Thoracic aorta (tissue), 2 donors: ENCODE measurements around the gene ZBTB7C. TPM values are rescaled to one million over a fixed set of nuclear protein-coding genes. Genes with fewer than 3 reads are reported as not detected.

Experiments
- ATAC-seq: fragments of 150-250 bp; one replicate; pipeline ENCODE4 v1.8.0; 2017; ENCODE audit warnings: low read depth; ENCODE audit not compliant: insufficient number of reproducible peaks, low FRiP score
- DNase-seq: peaks from one replicate; pipeline ENCODE4 v3.0.0-alpha.2; 2020; ENCODE audit warnings: low spot score
- H3K27ac ChIP-seq, 2 donors: fragments of 200-600 bp; sonication (generic); 1 replicate in 1 of 2; 2 replicates in 1 of 2; pipeline ENCODE4 v1.5.1; 2016; ENCODE audit warnings: mild to moderate bottlenecking in 2 of 2, moderate library complexity in 2 of 2
- H3K27me3 ChIP-seq: fragments of 200-600 bp; sonication (generic); replicated peaks from 2 replicates; pipeline ENCODE4 v1.6.0; 2016; ENCODE audit warnings: mild to moderate bottlenecking; ENCODE audit not compliant: insufficient read depth
- H3K36me3 ChIP-seq: fragments of 200-600 bp; sonication (generic); one replicate; pipeline ENCODE4 v1.5.1; 2016
- H3K4me1 ChIP-seq, 2 donors: fragments of 200-600 bp; sonication (generic); 1 replicate in 1 of 2; 2 replicates in 1 of 2; pipeline versions ENCODE4 v1.5.1 to v1.6.0; 2016; ENCODE audit warnings: low read depth in 2 of 2, mild to moderate bottlenecking in 1 of 2; ENCODE audit not compliant: control insufficient read depth in 1 of 2
- H3K4me3 ChIP-seq: fragments of 200-600 bp; sonication (generic); 2 replicates; pipeline ENCODE4 v1.5.1; 2016; ENCODE audit warnings: mild to moderate bottlenecking
- H3K9me3 ChIP-seq: fragments of 200-600 bp; sonication (generic); 2 replicates; pipeline ENCODE4 v1.5.1; 2016
- total RNA-seq, 2 donors: library from RNA; depleted of rRNA; stranded (reverse); fragments of >200 nt; gene quantifications; one replicate each; pipeline versions ENCODE4 v1.1.0 to v1.2.3, GENCODE V29; 2016
- TF ChIP-seq, protein P1 (sequence below): fragments of 200-600 bp; sonication (generic); IDR thresholded peaks from one replicate; pipeline ENCODE4 v1.5.1; 2019; ENCODE audit warnings: antibody characterized with exemption

ZBTB7C gene
- total RNA-seq, 2 donors from 2014 or later = 9.6 to 10.9 TPM

DNA sequence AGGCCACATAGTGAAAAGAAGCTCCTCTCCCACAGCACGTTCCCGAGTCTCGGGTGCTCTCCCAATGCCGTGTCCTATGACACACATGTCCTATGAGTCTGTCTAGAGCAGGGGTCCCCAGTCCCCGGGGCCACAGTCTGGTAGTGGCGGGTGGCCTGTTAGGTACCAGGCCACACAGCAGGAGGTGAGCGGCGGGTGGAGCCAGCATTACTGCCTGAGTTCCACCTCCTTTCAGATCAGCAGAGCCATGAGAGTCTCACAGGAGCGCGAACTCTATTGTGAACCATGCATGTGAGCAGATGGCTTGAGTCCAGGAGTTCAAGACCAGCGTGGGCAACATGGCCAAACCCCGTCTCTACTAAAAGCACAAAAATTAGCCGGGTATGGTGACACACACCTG lies 112.6 kb downstream of the ZBTB7C start:
- H3K36me3 ChIP-seq = no peaks in the 10 kb centered on the region
- H3K27ac ChIP-seq = no peak overlapping the region
- TF ChIP-seq, protein P1, sequence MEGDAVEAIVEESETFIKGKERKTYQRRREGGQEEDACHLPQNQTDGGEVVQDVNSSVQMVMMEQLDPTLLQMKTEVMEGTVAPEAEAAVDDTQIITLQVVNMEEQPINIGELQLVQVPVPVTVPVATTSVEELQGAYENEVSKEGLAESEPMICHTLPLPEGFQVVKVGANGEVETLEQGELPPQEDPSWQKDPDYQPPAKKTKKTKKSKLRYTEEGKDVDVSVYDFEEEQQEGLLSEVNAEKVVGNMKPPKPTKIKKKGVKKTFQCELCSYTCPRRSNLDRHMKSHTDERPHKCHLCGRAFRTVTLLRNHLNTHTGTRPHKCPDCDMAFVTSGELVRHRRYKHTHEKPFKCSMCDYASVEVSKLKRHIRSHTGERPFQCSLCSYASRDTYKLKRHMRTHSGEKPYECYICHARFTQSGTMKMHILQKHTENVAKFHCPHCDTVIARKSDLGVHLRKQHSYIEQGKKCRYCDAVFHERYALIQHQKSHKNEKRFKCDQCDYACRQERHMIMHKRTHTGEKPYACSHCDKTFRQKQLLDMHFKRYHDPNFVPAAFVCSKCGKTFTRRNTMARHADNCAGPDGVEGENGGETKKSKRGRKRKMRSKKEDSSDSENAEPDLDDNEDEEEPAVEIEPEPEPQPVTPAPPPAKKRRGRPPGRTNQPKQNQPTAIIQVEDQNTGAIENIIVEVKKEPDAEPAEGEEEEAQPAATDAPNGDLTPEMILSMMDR = no peak
- no peak for ATAC-seq
- no peak for DNase-seq
- peaks cover 15 to 22% of the 10 kb centered on the region in 2 donors for H3K4me1 ChIP-seq
- H3K4me3 ChIP-seq = no peak overlapping the region
- H3K9me3 ChIP-seq = no peaks in the 10 kb centered on the region
- no peaks in the 10 kb centered on the region for H3K27me3 ChIP-seq

DNA sequence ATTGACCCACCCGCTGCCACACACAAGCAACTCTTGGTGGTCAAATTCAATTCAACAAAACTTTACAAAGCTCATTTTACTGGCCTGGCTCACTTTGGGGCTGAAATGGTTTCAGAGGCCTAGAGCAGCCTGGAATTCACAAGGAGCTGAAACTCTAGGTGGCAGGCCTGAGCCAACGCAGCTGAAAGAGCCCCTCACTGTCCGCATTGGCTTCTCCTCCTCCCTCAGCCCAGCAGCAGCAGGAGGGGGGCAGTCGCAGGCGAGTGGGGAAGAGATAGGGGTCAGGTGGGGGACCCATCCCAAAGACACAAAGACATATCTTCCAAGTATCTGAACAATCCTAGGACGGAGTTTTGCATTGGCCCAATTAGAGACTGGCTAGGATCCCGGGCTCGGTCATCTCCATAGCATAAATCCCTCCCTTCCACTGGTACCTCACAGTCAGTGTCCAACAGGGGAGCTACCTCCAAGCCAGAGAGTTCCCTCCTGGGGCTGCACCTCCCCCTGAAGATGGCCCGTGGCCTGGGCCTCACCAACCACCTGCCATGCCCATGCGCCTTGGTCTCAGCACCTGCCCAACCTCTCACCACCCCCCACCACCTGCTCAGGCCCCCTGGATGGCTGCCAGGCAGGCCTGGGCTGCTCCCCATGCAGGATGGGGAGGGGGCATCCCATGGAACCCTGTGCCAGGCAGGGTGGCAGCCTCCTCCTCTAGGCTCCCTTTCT lies 113.4 kb downstream of the ZBTB7C start:
- Histone ChIP-seq H3K9me3 (no peaks in the 10 kb centered on the region), H3K36me3 (no peaks in the 10 kb centered on the region), H3K27me3 (no peaks in the 10 kb centered on the region), H3K4me3 (no peak overlapping the region), H3K27ac (no peak overlapping the region), H3K4me1 (peaks cover 15 to 22% of the 10 kb centered on the region in 2 donors)
- ATAC-seq = no peak
- TF ChIP-seq, protein P1 = no peak
- no peak for DNase-seq

DNA sequence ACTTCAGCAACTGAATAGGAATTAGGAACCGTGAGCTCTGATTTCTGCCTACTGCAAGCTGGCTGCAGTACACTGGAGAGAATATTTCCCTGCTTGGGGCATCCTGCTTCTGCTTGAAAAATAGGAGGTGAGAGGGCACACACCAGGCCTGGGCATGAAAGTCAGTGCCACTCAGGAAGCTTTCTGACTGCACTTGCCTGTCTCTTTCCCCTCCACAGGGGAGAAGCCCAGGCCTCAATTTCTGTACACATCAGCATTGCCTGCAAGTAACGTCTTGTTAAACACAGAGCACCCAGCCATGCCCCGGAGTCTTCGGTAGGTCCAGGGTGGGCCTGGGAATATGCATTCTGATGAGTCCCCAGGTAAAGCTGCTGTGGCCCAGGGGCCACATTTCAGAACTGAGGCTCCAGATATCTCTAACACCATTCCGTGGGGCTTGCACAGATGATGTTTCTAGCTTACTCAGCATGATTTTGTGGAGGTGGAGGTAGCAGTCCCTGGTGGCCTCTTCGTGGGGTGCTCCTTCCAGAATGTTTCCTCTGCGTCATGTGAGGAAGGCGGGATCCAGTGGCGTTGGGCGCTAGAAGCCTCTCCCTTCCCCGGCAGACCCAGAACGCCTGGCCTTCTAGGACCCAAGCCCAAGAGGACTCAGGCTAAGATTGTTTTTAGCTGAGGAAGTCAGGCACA lies 114.1 kb downstream of the ZBTB7C start:
- peak overlapping the region; percentile 14 to 25 for H3K27ac ChIP-seq

DNA sequence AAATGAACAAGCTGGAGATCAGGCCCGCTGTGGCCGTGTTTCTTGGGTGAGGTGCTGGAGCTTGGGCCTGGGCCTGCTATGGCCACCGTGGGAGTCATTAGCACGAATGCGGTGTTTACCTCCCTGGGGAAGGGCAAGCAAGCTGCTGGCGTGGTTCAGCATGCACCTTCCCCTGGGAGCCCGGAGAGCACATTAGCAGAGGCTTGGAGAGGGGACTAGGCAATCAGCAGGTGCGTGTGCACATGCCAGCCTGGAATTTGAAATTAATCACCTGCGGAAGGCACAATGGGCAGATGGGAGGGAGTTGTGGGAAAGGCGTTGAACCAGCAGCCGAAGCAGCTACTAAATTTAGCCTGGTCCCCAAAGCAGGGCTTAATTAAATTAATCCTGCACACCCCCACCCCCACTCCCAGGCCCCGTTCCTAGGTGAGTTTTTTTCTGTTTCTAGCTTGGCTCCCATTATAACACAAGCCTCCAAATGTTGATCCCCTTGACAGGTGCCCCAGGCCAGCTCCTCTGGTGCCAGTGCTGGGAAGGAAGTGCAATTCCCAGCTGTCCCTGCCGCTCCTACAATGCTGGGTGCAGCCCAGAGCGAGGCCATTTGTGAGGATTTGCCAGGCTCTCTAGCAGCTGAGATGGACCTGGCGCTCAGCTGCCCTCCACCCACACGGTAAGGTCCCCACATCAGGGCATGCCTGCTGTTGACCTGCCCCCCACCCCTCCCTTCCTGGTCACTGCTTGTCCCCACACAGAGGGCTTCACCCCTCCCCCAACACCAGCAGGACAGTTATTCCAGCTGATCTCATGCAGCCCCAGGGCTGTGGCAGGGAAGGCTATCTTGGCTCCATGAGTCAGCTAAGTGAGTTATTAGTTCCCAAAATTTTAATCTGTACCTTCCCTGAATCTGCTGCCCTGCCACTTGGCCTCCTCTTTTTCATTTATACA lies 115.0 kb downstream of the ZBTB7C start:
- Histone ChIP-seq H3K9me3 (no peaks in the 10 kb centered on the region), H3K4me1 (peaks cover 15 to 22% of the 10 kb centered on the region in 2 donors), H3K4me3 (no peak overlapping the region), H3K27ac (peak overlapping the region; percentile 14 to 25), H3K27me3 (no peaks in the 10 kb centered on the region), H3K36me3 (no peaks in the 10 kb centered on the region)
- DNase-seq = no peak
- TF ChIP-seq, protein P1 = no peak
- no peak for ATAC-seq

More for the DNA sequence above, 114.1 kb downstream of the ZBTB7C start:
- H3K4me3 ChIP-seq = no peak overlapping the region
- no peak for DNase-seq
- TF ChIP-seq, protein P1 = no peak
- no peaks in the 10 kb centered on the region for H3K36me3 ChIP-seq
- no peaks in the 10 kb centered on the region for H3K9me3 ChIP-seq
- H3K27me3 ChIP-seq = no peaks in the 10 kb centered on the region
- no peak for ATAC-seq
- peaks cover 15 to 22% of the 10 kb centered on the region in 2 donors for H3K4me1 ChIP-seq
